ENCODE measurements around the gene NEURL1B.

GRCh38 chr5:172689801-172690200 is 48.7 kb downstream of the NEURL1B start:
- TF ChIP-seq, protein P1, sequence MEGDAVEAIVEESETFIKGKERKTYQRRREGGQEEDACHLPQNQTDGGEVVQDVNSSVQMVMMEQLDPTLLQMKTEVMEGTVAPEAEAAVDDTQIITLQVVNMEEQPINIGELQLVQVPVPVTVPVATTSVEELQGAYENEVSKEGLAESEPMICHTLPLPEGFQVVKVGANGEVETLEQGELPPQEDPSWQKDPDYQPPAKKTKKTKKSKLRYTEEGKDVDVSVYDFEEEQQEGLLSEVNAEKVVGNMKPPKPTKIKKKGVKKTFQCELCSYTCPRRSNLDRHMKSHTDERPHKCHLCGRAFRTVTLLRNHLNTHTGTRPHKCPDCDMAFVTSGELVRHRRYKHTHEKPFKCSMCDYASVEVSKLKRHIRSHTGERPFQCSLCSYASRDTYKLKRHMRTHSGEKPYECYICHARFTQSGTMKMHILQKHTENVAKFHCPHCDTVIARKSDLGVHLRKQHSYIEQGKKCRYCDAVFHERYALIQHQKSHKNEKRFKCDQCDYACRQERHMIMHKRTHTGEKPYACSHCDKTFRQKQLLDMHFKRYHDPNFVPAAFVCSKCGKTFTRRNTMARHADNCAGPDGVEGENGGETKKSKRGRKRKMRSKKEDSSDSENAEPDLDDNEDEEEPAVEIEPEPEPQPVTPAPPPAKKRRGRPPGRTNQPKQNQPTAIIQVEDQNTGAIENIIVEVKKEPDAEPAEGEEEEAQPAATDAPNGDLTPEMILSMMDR (IDR thresholded peaks at IDR 0.05), result no peak
- TF ChIP-seq POLR2A (IDR thresholded peaks at IDR 0.05) (no peak), POLR2AphosphoS5 (IDR thresholded peaks at IDR 0.05) (no peak), EP300 (IDR thresholded peaks at IDR 0.05) (no peak)

Measured in gastroesophageal sphincter (tissue), 3 donors.